NCI-H1694 (cell line): ENCODE measurements around the gene LRRC32.
"Not testable (repeated sequence)": the region's sequence is repeated elsewhere in the genome, so short reads cannot be mapped to it uniquely, and the experiment has no call there.

ENCODE experiments used
- DNase-seq: peaks from one replicate; lab custom pipeline; 2025; lab: John Stamatoyannopoulos, UW

Gene LRRC32

DNA sequence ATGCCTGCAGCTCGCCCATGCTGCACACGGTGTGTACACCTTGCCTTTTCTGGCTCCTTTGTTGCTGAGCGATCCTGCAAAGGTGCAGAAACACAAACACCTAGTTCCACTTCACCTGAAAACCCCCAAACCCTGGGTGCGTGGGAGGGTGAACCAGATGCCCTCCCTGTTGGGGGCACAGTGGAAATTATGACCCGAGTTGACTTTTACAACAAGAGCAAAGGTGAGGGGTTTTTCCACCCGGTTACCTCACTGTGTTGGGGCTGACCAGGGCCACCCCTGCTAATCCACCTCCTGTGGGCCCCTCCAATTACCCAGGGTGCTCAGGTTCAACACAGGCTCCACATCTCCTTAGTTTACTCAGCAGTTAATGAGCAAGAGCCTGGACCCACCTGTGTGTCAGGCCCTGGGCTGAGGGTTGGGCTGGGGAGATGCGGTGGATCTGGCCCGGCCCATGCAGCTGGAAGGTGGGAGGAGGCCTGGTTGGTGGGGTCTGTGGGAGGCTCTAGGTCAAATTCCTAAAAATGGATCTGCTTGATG lies 42.1 kb downstream of the LRRC32 start:
- no peak for DNase-seq

DNA sequence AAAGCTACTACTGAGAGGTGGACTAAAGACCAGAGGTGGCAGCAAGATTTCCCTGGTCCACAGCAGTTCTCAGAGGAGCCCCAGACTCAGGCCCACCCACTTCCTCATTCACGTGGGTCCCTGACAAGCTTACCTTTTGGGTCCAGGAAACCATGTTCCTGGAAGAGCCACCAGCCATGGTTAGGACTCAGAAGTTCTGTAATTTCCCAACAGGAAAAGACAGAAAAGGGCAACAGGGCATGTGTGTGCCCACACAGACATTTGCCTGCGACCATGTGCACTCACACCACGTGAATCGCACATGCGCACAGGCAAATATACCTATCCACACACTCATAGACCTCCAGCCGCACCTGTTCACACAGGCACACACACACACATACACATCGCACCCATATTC lies 42.9 kb downstream of the LRRC32 start:
- DNase-seq = no peak

DNA sequence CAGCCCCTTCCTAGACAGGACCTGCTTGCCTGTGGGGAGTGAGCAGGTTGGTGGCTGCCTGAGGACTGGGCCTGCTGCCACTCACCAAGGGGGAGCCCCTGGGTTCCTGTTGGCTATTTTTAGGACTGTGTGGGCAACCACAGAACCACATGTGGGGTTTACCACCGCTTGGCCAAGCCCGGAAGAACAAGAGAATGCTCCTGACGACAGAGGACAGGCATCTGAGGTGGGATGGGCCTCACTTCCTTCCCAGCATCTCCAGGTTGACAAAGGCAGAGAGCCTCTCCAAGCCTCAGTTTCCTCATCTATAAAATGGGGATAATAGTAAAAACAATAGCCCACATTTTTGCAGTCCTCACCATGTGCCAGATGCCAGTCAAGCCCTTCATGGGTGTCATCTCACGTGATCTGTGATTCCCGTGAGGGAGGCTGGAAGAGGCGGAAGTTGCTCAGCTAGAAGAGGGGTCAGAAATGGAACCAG lies 43.6 kb downstream of the LRRC32 start:
- DNase-seq = no peak

DNA sequence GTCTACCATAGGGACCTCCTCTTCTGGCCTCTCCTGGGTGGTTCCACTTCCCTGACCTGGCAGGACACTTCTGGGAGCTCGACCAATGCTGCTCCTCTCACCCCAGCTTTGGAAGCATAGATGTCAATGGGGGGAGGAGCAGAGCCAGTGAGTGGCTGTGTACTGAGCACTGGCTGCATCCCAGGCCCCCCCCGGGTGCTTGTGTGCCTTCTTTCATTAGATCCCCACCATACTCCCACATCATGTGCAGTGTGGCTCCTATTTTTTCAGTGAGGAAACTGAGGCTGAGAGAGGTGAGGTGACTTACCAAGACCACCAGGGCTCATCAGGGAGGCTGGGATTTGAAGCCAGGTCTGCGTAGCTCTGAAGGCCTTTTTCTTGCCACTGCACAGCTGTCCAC lies 44.3 kb downstream of the LRRC32 start:
- DNase-seq = no peak

DNA sequence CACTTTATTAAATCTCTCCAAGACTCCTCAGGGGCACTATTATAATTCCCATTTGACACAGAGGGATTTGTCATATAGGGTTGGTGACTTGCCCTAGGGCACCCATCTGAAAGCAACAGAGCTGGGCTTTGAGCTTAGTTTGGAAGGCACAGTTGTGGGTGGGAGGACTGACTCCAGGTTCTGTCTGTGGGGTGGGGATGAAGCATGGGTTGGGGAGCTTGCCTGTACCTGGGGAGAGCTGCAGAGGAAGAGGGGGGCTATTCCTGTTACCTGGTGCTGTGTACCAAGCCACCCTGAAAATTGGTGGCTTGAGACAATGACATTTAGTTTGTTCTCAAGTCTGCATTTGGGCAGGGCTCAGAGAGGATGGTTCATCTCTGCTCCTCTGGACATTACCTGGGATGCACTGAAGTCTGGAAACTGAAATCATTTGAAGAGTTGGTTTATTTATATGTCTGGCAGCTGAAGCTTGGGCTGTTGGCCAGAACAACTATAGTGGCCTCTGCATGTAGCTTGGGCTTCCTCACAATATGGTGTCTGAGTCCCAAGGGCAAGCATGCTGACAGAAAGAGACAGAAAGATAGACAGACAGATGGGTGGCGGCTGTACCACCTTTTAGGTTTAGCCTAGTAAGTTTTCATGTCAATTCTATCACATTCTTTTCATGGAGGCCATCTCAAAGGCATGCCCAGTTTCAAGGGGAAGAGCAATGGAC lies 44.9 kb downstream of the LRRC32 start:
- DNase-seq = no peak

DNA sequence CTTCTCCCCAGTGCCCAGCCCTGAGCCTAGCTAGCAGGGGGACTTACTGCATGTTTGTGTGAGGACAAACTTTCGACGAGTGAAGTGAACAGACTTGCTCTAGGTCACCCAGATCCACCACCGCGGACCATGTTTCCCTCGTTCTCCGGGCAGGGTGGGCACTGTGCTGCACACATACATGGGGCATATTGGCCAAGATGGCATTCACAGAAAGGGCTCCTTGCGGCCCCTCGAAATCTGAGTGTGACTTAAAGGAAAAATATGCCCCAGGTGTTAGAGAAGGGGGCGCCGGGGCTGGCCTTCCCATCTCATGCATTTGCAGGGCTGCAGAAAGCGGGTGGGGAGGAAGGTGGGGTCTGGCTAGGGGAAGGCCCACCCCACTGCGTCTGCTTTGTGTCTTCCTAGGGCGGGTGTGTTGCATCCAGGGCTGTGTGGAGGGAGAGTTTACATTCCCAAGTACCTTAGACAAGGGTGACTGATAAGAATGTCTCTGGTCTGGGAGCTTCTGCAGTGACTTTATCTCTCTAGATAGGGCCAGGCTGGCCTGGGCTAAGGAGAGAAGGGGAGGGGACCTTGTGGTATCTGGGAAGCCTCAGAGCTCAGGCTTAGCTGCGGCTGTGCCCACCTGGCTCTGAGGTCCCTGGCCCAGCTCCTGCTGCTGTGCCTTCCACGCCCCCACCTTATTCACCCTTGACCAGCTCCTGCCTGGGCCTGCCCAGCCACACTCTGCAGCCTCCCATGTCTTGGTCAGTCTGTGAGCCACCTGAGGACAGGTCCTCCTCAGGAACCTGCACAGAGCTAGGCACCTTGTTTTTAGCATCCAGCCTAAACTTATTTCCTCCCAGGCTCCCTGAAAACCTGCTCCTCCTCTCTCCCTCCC lies 45.8 kb downstream of the LRRC32 start:
- DNase-seq = no peak

DNA sequence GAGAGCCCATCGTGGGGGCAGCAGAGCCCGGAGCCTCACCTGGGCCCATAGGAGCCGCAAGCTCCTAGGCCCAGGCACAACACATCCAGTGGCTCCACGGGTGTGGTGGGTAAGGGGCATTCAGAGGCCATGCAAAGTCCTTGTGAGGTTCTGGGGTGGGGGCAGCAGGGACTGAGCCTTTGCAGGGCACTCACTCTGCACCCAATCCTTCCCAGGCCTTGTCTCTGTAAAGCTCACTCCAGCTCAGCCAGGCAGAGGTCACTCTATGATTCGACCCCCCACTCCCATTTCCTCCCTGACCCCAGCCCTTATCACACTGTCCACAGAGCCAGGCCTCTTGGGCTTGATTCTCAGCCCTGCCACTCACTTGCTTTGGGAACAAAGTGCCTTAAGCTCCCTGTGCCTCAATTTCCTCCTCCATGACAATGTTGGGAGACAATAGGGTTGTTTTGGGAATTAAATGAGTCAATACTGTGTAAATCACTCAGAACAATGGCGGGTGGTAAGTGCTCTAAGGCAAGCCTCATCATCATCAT lies 46.6 kb downstream of the LRRC32 start:
- DNase-seq = no peak

DNA sequence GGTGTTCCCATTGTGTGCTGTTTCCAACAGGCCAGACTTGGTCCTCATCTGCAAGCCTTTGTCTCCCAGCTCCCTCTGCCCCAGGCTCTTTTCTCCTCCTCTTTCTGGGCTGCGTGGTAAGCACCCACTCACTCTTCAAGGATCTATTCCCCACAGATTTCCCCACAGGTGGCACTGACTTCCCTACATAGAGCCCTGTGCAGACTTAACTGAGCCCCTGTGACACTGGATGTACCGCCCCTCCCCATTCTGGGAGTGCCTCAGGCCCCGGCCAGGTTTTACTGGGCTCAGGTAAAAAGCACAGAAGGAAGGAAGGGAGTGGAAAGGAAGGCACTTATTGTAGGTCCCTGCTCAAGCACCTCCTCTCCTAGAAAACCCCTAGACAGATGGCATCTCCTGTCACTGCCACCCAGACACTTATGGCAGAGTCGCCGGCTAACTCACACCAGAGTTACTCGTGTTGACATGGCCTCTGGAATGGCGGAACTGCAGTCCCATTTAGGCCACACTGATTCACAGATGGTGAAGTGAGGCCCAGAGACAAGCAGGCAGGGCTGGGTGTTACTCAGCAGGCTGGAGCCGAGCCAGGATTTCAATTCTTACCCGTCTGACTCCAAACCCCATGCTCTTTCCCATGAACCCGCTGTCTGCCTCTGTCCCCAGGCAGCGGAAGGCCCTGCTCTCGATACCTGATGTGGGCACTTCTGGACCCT lies 47.2 kb downstream of the LRRC32 start:
- peak; percentile 24 for DNase-seq

DNA sequence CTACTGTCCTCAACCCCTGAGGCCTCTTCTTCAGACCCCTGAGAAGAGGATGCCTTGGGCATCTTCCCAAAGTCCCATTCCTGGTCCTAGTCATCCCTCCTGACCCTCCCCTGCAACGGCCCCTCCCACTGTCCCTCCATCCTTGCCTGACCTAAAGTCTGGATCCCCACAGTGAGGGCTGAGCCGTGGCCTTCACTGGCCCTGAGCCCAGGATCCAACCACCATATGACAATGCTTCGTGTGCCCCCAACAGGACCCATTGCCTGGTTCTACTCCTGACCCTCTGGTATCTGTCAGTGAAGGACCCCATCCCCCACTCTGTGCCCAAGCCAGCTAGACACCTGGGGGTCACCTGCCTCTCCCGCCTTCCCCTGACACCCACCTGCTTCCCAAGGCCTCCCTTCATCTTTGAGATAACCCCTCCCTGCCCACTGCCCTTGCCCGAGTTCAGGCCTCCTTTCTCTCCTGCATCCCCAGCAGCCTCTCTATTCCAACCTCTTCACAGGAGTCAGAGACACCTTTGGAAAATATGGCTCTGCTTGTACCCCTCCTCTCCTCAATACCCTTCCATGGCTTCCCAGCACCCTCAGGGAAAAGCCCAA lies 48.0 kb downstream of the LRRC32 start:
- DNase-seq = no peak

DNA sequence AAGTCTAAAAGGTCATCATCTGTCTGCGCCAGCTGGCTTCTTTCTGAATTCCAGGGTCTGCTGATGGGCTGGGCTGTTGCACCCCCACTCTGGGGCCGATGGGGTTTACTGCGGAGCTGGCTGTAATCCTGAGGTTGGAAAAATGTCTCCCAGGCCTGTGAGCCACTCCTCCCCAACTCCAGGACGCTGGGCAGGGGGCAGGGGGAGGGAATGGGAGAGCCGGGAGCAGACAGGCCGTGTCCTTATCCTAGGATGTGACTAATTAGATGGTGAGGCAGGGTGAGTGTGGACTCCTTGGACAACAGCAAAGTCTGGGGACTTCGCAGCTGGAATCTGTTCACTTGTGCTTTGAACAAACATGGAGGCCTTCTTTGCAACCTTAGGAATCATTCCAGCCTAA lies 48.7 kb downstream of the LRRC32 start:
- no peak for DNase-seq

DNA sequence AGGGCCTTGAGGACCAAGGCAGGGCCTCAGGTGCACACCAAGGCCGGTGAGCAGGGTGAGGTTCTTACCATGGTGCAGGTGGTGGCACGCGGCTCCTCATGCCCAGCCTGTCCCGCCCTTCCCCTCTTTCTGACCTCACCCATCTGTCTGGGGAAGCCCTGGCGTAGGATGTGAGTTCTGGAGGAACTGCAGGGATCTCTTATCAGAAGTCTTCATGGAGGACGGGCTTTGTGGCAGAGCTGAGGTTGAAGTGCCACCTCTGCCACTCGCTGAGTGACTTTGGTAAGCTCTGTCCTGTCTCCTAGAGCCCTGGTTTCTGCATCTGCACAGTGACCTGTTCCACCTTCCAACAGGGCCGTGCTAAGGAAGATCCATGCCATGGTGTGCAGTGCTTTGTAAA lies 49.1 kb downstream of the LRRC32 start:
- DNase-seq = no peak

DNA sequence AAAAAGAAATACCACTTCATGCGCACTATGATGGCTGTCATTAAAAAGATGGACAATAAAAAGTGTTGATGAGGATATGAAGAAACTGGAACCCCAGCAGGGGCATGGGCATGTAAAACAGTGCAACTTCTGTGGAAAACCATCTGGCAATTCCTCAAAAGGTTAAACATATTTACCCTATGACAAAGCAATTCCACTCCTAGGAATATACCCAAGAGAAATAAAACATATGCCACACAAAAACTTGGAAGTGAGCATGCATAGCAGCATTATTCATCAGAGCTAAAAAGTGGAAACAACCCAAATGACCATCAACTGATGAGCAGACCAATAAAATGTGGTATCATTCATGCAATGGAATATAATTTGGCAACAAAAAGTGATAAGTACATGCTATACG lies 50.1 kb downstream of the LRRC32 start:
- DNase-seq = no peak

DNA sequence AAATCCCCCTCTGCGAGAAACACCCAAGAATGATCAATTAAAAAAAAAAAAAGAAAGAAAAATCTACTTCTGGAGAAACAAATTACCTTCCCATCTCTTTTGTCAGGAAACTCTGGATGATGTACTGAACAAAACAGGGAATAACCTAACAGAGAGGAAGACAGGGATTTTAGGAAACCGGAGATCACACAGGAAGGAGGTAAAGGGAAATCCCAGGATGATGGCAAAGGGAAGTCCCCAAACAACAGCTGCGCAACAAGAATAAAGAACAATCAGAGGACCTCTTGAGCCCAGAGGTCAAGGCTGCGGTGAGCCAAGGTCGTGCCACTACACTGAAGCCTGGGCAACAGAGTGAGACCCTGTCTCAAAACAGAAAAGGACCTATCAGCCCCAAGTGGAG lies 50.7 kb downstream of the LRRC32 start:
- DNase-seq = not testable (repeated sequence)

DNA sequence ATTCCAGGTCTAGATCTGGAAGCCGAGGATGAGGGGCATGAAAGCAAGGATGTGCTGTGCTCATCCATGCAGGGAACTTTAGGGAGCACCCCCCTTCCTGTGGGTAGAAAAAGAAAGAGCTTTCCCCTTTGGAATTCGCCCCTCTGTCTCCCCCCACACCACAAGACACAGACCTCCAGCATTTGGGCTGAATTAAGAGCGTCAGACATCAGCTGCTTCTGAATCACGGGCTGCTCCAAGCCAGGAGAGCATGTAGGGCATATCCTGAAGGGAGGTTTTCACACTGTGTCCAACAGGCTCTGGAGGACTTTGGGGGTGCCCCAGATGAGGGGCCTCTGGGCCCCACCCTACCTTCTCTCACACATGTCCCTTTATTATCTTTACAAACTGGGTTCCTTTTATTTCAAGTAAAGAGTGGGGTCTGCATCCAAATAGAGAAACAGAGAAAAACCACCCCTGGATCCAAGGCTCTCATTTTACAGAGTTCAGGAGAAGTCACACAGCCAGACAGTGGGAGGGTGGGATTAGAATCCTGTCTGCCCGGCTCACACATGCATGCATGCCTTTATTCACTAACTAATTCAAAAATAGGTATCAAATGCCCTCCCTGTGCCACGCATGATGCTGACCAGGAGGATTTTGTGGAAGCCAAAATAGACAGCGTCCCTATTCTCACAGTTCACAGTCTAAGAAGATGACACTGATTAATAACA lies 52.8 kb downstream of the LRRC32 start:
- DNase-seq = no peak

DNA sequence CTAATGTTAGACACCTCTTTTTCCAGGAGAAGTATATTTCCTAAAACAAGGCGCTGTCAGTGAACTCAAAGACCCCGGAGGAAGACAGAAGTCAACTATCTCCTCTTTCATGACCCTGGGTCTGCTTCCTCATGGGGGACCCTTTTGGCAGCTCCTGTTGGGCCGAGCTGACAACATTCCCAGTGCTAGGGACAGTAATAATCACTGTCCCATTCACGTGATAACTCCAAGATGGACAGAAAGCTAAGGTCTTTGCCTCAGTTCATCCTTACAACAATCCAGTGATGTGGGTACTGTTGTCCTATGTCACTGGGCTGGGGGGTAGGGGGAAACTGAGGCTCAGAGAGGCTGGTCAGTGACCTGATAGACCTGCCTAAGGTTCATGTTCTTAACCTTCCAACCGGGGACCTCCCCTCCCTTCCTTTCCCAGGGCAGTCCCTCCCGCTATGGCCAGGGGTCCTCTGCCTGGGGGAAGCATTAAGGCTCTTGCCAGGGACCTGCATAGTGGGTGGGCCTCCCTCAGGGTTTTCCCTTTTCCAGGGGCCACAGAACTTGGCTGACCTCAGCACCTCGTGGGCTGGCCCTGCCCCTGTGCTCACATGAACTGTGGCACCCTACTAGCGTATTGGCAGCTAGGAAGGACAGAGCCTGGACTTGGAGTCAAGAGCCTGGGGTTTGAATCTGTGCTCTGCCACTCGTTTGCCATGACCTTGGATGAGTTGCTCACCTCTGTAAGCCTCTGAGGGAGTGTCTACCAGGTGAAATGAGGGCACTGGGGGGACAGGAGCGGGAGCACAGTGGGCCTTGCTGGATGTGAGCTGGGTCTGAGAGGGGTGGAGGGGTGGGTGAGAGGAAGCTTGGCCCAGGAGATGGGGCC lies 53.6 kb downstream of the LRRC32 start:
- DNase-seq = no peak

DNA sequence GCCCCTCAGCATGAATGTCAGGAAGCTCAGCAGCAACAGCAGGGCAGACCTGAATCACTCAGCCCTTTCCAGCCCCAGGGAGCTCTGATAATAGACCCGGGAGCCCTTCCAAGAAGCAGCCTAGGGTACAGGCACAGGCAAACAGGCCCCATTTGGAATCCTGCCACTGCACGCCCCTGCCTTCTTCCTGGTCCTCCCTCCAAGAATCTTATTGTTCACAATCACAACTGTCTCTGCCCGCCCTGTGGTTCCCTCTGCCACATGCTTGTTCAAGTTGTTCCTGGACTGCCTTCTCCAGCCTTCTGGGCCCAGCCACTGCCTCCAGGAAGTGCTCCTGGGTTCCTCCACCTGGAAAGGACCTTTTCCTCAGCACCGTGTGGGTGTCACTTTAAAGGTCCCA lies 54.6 kb downstream of the LRRC32 start:
- peak; percentile 52 for DNase-seq

DNA sequence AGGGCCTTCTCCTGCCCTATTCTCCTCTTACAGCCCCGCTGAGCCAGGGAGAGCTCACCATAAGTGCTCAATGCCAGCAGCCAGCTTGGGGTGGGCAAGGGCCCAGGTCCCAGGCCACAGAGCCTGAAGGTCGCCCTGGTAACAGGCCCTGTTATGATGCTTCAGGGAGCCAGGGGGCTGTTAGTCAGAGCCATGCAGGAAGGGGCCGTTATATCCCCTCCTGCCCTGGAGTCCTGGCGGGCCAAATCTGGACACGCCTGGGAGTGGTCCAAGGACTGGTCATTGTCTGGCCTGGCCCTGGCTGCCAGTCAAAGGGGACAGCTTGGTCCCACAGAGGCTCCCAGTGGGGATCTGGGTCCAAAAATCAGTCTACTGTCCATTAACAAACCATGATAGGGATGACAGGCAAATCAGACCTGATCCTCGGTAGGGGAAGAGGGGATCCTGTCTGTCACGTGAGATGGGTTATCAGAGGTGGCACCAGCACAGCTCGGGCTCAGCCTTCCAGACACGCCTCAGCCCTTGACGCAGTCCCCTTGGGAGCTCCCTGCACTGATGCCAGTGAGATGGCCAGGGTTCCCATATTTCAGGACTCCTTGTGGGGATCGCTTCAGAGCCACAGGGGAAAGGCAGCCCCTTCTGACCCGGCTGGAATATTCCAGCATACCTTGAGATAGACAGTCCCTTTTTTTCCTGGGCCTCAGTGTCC lies 55.9 kb downstream of the LRRC32 start:
- DNase-seq = no peak

DNA sequence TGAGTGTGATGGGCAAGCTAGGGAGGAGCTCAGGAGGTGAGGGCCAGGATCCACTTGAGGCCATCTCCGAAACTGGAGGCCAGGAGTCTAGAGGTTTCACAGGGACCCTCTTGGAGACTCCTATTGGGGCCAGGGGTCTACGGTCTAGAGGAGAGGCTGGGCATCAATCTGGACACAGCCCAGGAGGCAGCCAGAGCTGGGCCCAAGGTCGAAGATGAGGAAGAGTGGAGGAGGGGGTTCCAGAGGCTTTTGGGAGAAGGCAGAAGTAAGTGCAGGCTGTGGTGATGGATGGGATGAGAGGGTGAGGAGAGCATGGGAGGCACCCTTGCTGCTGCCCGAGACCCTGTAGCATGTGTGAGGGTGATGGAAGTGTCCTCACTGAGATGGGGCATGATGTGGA lies 56.6 kb downstream of the LRRC32 start:
- DNase-seq = no peak

DNA sequence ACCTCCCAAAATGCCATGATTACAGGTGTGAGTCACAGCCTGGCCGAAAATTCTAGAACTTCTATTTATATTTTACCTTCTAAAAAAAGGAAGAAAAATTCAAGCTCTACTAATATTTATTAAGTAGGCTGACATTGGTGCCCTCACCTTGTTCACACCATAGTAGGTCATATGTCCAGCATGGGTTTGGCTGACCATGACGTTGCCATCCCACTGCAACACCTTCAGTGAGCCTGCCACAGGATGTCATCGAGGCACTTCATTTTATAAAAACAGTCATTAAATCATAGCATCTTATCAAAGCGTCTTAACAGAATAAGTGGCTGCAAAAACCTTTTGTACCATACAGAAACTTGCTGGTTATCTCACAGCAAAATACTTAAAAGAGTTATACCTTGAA lies 58.3 kb downstream of the LRRC32 start:
- no peak for DNase-seq
